GM19240 (cell line): ENCODE data around the gene DCDC2B.
"Not testable (repeated sequence)": the region's sequence is repeated elsewhere in the genome, so short reads cannot be mapped to it uniquely, and the experiment has no call there.

Experiments used
- DNase-seq: peaks from one replicate; pipeline ENCODE4 v3.0.0; 2011; ENCODE audit warnings: low spot score; ENCODE audit not compliant: insufficient read length

The DCDC2B gene

DNA sequence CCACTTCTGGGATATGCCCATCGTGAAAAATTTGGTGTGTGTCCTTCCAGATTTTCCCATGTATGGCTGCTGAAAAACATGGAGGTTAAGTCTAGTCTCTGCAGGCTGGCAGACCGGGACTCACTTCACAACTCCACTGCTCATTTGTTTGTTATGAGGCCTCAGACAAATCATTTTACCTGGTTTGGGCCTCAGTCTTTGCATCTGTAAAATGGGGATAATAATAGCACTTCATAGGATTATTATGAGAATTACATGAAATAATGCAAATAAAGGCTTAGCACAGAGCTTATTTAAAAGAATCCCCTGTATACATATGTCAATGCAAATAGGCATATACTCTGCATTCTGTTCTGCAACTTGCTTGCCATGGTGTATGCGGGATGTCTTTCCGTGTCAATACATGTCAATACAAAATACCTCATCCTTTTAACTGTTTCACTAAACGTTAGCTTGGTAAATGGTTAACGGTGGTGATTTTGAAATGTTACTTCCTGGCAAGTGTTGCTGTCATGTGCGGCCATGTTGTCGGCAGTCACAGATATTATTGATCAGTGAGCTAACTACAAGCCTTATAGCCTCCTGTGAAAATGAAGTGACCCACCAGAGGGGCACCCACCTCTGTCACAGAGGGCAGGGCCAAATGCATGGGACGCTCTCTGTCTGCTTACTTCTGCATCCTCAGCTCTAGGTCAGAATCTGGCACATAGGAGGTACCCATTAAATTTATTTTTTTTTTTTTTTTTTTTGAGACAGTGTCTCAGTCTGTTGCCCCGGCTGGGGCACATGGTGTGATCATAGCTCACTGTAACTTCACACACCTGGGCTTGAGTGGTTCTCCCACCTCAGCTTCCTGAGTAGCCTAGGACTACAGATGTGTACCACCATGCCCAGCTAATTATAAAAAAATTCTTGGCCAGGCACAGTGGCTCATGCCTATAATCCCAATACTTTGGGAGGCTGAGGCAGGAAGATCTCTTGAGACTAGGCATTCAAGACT is 46.5 kb downstream of the DCDC2B start:
- DNase-seq, result no peak

DNA sequence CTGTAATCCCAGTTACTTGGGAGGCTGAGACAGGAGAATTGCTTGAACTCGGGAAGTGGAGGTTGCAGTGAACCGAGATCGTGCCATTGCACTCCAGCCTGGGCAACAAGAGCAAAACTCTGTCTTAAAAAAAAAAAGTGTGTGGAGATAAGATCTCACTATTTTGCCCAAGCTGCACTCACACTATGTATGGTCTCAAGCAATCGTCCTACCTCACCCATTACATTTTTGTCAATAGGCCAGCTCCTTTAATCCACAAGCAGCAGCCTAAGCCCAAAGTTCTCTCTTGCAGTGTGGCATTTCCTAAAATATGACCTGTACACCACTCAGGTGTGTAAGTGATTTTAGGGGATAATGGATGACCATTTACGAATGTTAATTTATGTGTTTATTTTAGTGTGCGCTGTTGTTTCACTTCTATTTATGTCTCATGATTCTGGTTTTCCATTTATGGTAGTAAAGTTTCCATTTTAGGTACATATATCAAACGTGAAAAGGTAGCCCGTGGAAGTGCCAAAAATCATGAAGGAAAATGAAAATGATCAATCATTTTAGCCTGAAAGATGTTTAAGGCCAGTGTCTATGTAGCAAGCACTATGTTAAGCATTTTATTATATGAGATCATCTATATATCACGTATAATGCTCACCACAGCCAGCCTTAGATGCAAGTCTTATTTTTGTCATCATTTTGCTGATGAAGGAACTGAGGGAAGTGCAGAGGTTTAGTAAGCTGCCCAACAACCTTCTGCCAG is 47.8 kb downstream of the DCDC2B start:
- DNase-seq, result no peak

DNA sequence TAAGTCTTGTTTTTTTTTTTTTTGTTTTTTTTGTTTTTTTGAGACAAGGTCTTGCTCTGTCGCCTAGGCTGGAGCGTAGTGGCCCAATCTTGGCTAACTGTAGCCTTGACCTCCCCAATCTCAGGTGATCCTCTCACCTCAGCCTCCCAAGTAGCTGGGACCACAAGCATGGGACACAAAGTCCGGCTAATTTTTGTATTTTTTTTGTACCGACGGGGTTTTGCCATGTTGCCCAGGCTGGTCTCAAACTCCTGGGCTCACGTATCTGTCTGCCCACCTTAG is 48.3 kb downstream of the DCDC2B start:
- DNase-seq, result no peak

DNA sequence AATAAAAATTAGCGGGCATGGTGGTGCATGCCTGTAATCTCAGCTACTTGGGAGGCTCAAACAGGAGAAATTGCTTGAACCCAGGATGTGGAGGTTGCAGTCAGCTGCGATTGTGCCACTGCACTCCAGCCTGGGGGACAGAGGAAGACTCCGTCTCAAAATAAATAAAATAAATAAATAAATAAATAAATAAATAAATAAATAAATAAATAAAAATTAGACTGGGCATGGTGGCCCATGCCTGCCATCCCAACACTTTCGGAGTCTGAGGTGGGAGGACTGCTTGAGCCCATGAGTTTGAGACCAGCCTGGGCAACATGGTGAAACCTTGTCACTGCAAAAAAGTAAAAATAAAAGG is 54.3 kb downstream of the DCDC2B start:
- DNase-seq, result not testable (repeated sequence)

DNA sequence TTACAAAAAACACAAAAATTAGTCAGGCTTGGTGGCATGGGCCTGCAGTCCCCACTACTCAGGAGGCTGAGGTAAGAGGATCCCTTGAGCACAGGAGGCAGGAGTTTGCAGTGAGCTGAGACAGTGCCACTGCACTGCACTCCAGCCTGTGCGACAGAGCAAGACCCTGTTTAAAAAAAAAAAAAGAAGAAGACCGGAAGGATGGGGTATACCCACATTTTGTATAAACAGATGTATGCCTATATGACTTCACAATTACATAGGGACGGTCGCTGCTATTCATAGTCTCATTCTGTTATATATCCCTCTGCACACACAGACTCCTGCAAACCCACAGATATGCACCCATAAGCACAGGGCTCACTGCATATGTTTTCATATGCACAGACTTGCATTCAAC is 54.9 kb downstream of the DCDC2B start:
- DNase-seq, result no peak
